Osteocyte (in vitro differentiated cells): Measurements from ENCODE around the gene RHOXF1. TPM values are rescaled to one million over a fixed set of nuclear protein-coding genes. Genes with fewer than 3 reads are reported as not detected.

Experiments
- DNase-seq: peaks from one replicate; pipeline ENCODE4 v3.0.0; 2021; ENCODE audit warnings: mixed read lengths; ENCODE audit not compliant: unreplicated experiment; ENCODE audit errors: extremely low spot score
- H3K27ac Mint-ChIP-seq: one replicate; pipeline ENCODE4 v1.8.0; 2021; ENCODE audit warnings: mild to moderate bottlenecking, mixed read lengths; ENCODE audit not compliant: unreplicated experiment
- H3K27me3 Mint-ChIP-seq: one replicate; pipeline ENCODE4 v1.8.0; 2021; ENCODE audit warnings: mixed read lengths; ENCODE audit not compliant: unreplicated experiment
- H3K36me3 Mint-ChIP-seq: one replicate; pipeline ENCODE4 v1.8.0; 2021; ENCODE audit warnings: mixed read lengths; ENCODE audit not compliant: unreplicated experiment
- H3K4me1 Mint-ChIP-seq: one replicate; pipeline ENCODE4 v1.8.0; 2021; ENCODE audit warnings: mixed read lengths; ENCODE audit not compliant: unreplicated experiment
- H3K4me3 Mint-ChIP-seq: one replicate; pipeline ENCODE4 v1.8.0; 2021; ENCODE audit warnings: mild to moderate bottlenecking, moderate library complexity, mixed read lengths; ENCODE audit not compliant: unreplicated experiment
- H3K9me3 Mint-ChIP-seq: one replicate; pipeline ENCODE4 v1.8.0; 2021; ENCODE audit warnings: mixed read lengths; ENCODE audit not compliant: unreplicated experiment
- CTCF ChIP-seq: fragments of 200-600 bp; sonication (generic); IDR thresholded peaks from 2 replicates; pipeline ENCODE4 v1.5.0; 2021; ENCODE audit warnings: antibody characterized with exemption, mild to moderate bottlenecking, moderate library complexity
- total RNA-seq: library from RNA; stranded (reverse); gene quantifications from 2 replicates; pipeline ENCODE4 v1.2.1, GENCODE V29; 2021

Gene RHOXF1
- total RNA-seq, 1 donor from 2014 or later: not detected

- no peak for DNase-seq
- Mint-ChIP-seq H3K27ac (no peak overlapping the region), H3K36me3 (no peaks in the 10 kb centered on the region), H3K4me3 (no peak overlapping the region), H3K4me1 (peaks cover 3% of the 10 kb centered on the region), H3K9me3 (peaks cover 15% of the 10 kb centered on the region), H3K27me3 (peaks cover 13% of the 10 kb centered on the region)
- no peak for TF ChIP-seq CTCF
These were observed 29.7 kb upstream of the RHOXF1 start for GRCh38 chrX:120145295-120145925.

- Mint-ChIP-seq H3K4me3 (no peak overlapping the region), H3K27ac (no peak overlapping the region), H3K4me1 (peaks cover 3% of the 10 kb centered on the region), H3K9me3 (peaks cover 15% of the 10 kb centered on the region), H3K27me3 (peaks cover 13% of the 10 kb centered on the region), H3K36me3 (no peaks in the 10 kb centered on the region)
- no peak for DNase-seq
- TF ChIP-seq CTCF: no peak
These were observed 28.6 kb upstream of the RHOXF1 start for GRCh38 chrX:120144178-120144844.

GRCh38 chrX:120140293-120140981, 24.7 kb upstream of the RHOXF1 start:
- Mint-ChIP-seq H3K27me3 (peaks cover 11% of the 10 kb centered on the region), H3K4me3 (no peak overlapping the region), H3K9me3 (no peaks in the 10 kb centered on the region), H3K36me3 (no peaks in the 10 kb centered on the region), H3K4me1 (peaks cover 3% of the 10 kb centered on the region), H3K27ac (no peak overlapping the region)
- no peak for DNase-seq
- TF ChIP-seq CTCF: no peak

GRCh38 chrX:120137439-120137838, 21.7 kb upstream of the RHOXF1 start:
- no peak for DNase-seq
- no peak overlapping the region for H3K27ac Mint-ChIP-seq
- no peak overlapping the region for H3K4me3 Mint-ChIP-seq
- no peaks in the 10 kb centered on the region for H3K4me1 Mint-ChIP-seq
- peaks cover 4% of the 10 kb centered on the region for H3K27me3 Mint-ChIP-seq
- H3K9me3 Mint-ChIP-seq: no peaks in the 10 kb centered on the region
- no peaks in the 10 kb centered on the region for H3K36me3 Mint-ChIP-seq
- no peak for TF ChIP-seq CTCF

- H3K27me3 Mint-ChIP-seq: peaks cover 4% of the 10 kb centered on the region
- H3K27ac Mint-ChIP-seq: no peak overlapping the region
- no peak overlapping the region for H3K4me3 Mint-ChIP-seq
- H3K4me1 Mint-ChIP-seq: no peaks in the 10 kb centered on the region
- TF ChIP-seq CTCF: no peak
- DNase-seq: no peak
- no peaks in the 10 kb centered on the region for H3K36me3 Mint-ChIP-seq
- H3K9me3 Mint-ChIP-seq: no peaks in the 10 kb centered on the region
These were observed 21.1 kb upstream of the RHOXF1 start for GRCh38 chrX:120136840-120137239.
